Epithelial cell of umbilical artery (primary cell): ENCODE measurements around the gene COG6. TPM values are rescaled to one million over a fixed set of nuclear protein-coding genes. Genes with fewer than 3 reads are reported as not detected.

Experiments
- total RNA-seq: library from RNA; depleted of rRNA; stranded (reverse); fragments of >200 nt; gene quantifications from 2 replicates; pipeline ENCODE4 v1.2.3, GENCODE V29; 2014

The COG6 gene
- total RNA-seq = 24.4 and 36.2 TPM in 2 replicates

GRCh38 chr13:39655569-39656324, at the start of gene COG6:
Gene COG6 (plus strand): TSS chr13:39655662. CDS start chr13:39655727, 65 bp downstream.

Other genes starting within 250 kb of the COG6 start
- gene LHFPL6, start 52.5 kb upstream of the COG6 start, total RNA-seq = 10.4 and 24.8 TPM in 2 replicates